HEK293 (cell line): ENCODE results near the gene STBD1.

ENCODE experiments used
- CTCF ChIA-PET: fragments of 350-600 bp; formaldehyde crosslinking; extraction: SDS; loops from one replicate; lab custom pipeline; 2021; ENCODE audit warnings: antibody characterized with exemption; lab: Yijun Ruan, JAX
- POLR2A ChIA-PET: fragments of 300-600 bp; formaldehyde crosslinking; extraction: SDS; loops from one replicate; lab custom pipeline; 2020; ENCODE audit warnings: antibody characterized with exemption, inconsistent platforms; lab: Yijun Ruan, JAX
- H3K27ac ChIP-seq: fragments of 200-500 bp; sonication (Bioruptor generic); 2 replicates; pipeline ENCODE4 v1.5.1; 2014; ENCODE audit warnings: low read depth, low read length, control low read depth, inconsistent platforms; ENCODE audit errors: extremely low read depth
- H3K36me3 ChIP-seq, 2 experiments: fragments of 200-500 bp in 1 of 2; sonication (Bioruptor generic) in 1 of 2; 1 replicate in 1 of 2; 2 replicates in 1 of 2; pipeline ENCODE4 v1.5.1; 2014 to 2017; ENCODE audit warnings: inconsistent platforms in 2 of 2, low read length in 2 of 2; ENCODE audit not compliant: control insufficient read depth in 2 of 2, insufficient read depth in 1 of 2
- H3K4me1 ChIP-seq: fragments of 200-500 bp; sonication (Bioruptor generic); 2 replicates; pipeline ENCODE4 v1.5.1; 2014; ENCODE audit warnings: mild to moderate bottlenecking, low read length, inconsistent platforms; ENCODE audit not compliant: control insufficient read depth, insufficient read depth
- H3K4me3 ChIP-seq: 2 replicates; pipeline ENCODE4 v1.5.1; 2011; ENCODE audit warnings: low read depth, mild to moderate bottlenecking, control low read depth, low read length, moderate library complexity
- H3K9me3 ChIP-seq: fragments of 200-500 bp; sonication (Bioruptor generic); 2 replicates; pipeline ENCODE4 v1.5.1; 2014; ENCODE audit warnings: low read depth, low read length, inconsistent platforms; ENCODE audit not compliant: control insufficient read depth, insufficient read depth
- SCRT1 ChIP-seq: fragments of 450-650 bp; formaldehyde crosslinking; IDR thresholded peaks from 2 replicates; pipeline ENCODE4 v1.5.1; 2016; ENCODE audit warnings: missing biosample characterization, missing genetic modification characterization, borderline replicate concordance
- SP2 ChIP-seq: fragments of 450-650 bp; formaldehyde crosslinking; IDR thresholded peaks from 2 replicates; pipeline ENCODE4 v1.5.1; 2016; ENCODE audit warnings: missing biosample characterization, missing genetic modification characterization
- YY2 ChIP-seq: fragments of 450-650 bp; formaldehyde crosslinking; IDR thresholded peaks from 2 replicates; pipeline ENCODE4 v1.5.1; 2016; ENCODE audit warnings: missing biosample characterization, missing genetic modification characterization
- ZBTB20 ChIP-seq: fragments of 450-650 bp; formaldehyde crosslinking; IDR thresholded peaks from 2 replicates; pipeline ENCODE4 v1.5.1; 2016; ENCODE audit warnings: missing biosample characterization, missing genetic modification characterization
- ZBTB48 ChIP-seq: fragments of 450-650 bp; formaldehyde crosslinking; IDR thresholded peaks from 2 replicates; pipeline ENCODE4 v1.5.1; 2016; ENCODE audit warnings: missing biosample characterization, missing genetic modification characterization
- ZNF10 ChIP-seq: fragments of 450-650 bp; formaldehyde crosslinking; IDR thresholded peaks from 2 replicates; pipeline ENCODE4 v1.5.1; 2017; ENCODE audit warnings: missing biosample characterization, missing genetic modification characterization
- ZNF114 ChIP-seq: fragments of 450-650 bp; formaldehyde crosslinking; IDR thresholded peaks from 2 replicates; pipeline ENCODE4 v1.5.0; 2017; ENCODE audit warnings: missing biosample characterization, missing genetic modification characterization
- ZNF2 ChIP-seq: fragments of 450-650 bp; formaldehyde crosslinking; IDR thresholded peaks from 2 replicates; pipeline ENCODE4 v1.5.1; 2016; ENCODE audit warnings: missing biosample characterization, missing genetic modification characterization
- ZNF248 ChIP-seq: fragments of 450-650 bp; formaldehyde crosslinking; IDR thresholded peaks from 2 replicates; pipeline ENCODE4 v1.5.1; 2017; ENCODE audit warnings: missing biosample characterization, missing genetic modification characterization
- ZNF266 ChIP-seq: fragments of 450-650 bp; formaldehyde crosslinking; IDR thresholded peaks from 2 replicates; pipeline ENCODE4 v1.5.1; 2016; ENCODE audit warnings: missing biosample characterization, missing genetic modification characterization, low read depth
- ZNF391 ChIP-seq: fragments of 450-650 bp; formaldehyde crosslinking; IDR thresholded peaks from 2 replicates; pipeline ENCODE4 v1.5.1; 2016; ENCODE audit warnings: low read depth, missing biosample characterization, missing genetic modification characterization, borderline replicate concordance
- ZNF530 ChIP-seq: fragments of 450-650 bp; formaldehyde crosslinking; IDR thresholded peaks from 2 replicates; pipeline ENCODE4 v1.5.1; 2016; ENCODE audit warnings: low read depth, missing biosample characterization, missing genetic modification characterization
- ZNF555 ChIP-seq: fragments of 450-650 bp; formaldehyde crosslinking; conservative IDR thresholded peaks from 2 replicates; pipeline ENCODE4 v1.5.1; 2017; ENCODE audit warnings: missing biosample characterization, mild to moderate bottlenecking, missing genetic modification characterization, inconsistent platforms
- ZNF560 ChIP-seq: fragments of 450-650 bp; formaldehyde crosslinking; IDR thresholded peaks from 2 replicates; pipeline ENCODE4 v1.5.1; 2017; ENCODE audit warnings: missing biosample characterization, missing genetic modification characterization, borderline replicate concordance
- ZNF629 ChIP-seq: fragments of 450-650 bp; formaldehyde crosslinking; IDR thresholded peaks from 2 replicates; pipeline ENCODE4 v1.5.1; 2017; ENCODE audit warnings: missing biosample characterization, missing genetic modification characterization
- ZNF664 ChIP-seq: fragments of 450-650 bp; formaldehyde crosslinking; IDR thresholded peaks from 2 replicates; pipeline ENCODE4 v1.5.1; 2016; ENCODE audit warnings: missing biosample characterization, missing genetic modification characterization
- TF ChIP-seq, protein P1 (sequence below): fragments of 450-650 bp; formaldehyde crosslinking; IDR thresholded peaks from 2 replicates; pipeline ENCODE4 v1.5.1; 2016; ENCODE audit warnings: missing biosample characterization, missing genetic modification characterization
- TF ChIP-seq, protein P2 (sequence below): fragments of 450-650 bp; formaldehyde crosslinking; IDR thresholded peaks from 2 replicates; pipeline ENCODE4 v1.5.1; 2016; ENCODE audit warnings: missing biosample characterization, missing genetic modification characterization
- TF ChIP-seq, protein P3 (sequence below): fragments of 450-650 bp; formaldehyde crosslinking; IDR thresholded peaks from 2 replicates; pipeline ENCODE4 v1.5.1; 2016; ENCODE audit warnings: missing biosample characterization, missing genetic modification characterization
- TF ChIP-seq, protein P4 (sequence below): fragments of 450-650 bp; formaldehyde crosslinking; IDR thresholded peaks from 2 replicates; pipeline ENCODE4 v1.5.1; 2016; ENCODE audit warnings: missing biosample characterization, missing genetic modification characterization, borderline replicate concordance
- TF ChIP-seq, protein P5 (sequence below): fragments of 450-650 bp; formaldehyde crosslinking; IDR thresholded peaks from 2 replicates; pipeline ENCODE4 v1.5.1; 2016; ENCODE audit warnings: missing biosample characterization, missing genetic modification characterization

Gene STBD1

DNA sequence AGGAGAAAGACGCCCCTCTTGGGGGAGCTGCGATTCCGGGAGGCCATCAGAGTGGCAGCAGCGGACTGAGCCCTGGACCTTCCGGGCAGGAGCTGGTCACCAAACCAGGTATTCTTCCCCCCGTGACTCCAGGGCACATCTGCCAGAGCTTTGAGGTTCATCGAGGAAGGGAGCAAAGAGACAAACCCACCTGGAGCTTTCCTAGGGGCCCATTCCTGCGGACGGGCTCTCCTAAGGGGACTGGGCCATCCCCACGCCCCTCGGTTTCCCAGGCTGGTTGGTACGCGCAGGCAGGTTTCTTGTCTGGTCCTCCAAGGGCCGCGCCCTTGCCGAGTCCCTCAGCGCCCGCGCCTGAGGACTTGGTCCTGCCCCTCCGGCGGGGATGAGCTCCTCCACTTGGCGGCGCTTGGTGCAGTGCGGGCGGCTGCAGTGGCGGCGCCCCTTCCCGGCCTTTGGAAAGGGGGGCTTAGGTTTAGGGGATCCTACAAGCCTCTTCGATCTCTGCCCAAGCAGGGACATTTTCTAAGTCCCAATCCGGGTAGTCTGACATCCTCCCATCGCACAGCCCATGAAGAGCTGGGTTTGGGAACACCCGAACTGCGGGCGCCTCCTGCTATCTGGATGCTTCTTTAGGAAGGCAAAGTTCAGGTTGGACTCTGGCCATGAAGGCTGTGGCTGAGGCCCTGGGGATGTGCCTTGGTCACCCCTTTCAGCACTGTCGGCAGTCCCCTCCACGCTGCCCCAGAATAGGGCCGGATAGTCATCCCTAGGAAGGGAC, 538 bp downstream of the STBD1 start:
- peak overlapping the region; percentile 66 for H3K4me3 ChIP-seq
- peaks cover 0 to 17% of the 10 kb centered on the region in 2 experiments; a peak in 1 of 3 replicates for H3K36me3 ChIP-seq
- peak overlapping the region; percentile 75; the same call in 1 of the 2 replicates for H3K27ac ChIP-seq
- ChIA-PET CTCF (interaction anchor here (0.6 to 4.1 kb wide), 11 partner anchors 9 to 420 kb away, joined by 3 to 28 read pairs (median 4); no protein-coding TSS in a partner anchor), POLR2A (interaction anchor here (1.0 to 1.3 kb wide), 3 partner anchors 34 to 851 kb away, joined by 3 read pairs; no protein-coding TSS in a partner anchor)
- no peaks in the 10 kb centered on the region for H3K9me3 ChIP-seq
- H3K4me1 ChIP-seq, result no peaks in the 10 kb centered on the region
- TF ChIP-seq ZNF248 (tag by site-specific recombination) (no peak), YY2 (tag by site-specific recombination) (no peak), ZNF10 (tag by site-specific recombination) (no peak), ZNF629 (tag by site-specific recombination) (no peak), ZBTB48 (peak; percentile 45), SCRT1 (tag by site-specific recombination) (no peak), ZNF555 (tag by site-specific recombination) (no peak), ZBTB20 (tag by site-specific recombination) (0 out of 2 replicates have a peak, but pooled peaks have one; percentile 6), ZNF114 (tag by site-specific recombination) (no peak), ZNF266 (tag by site-specific recombination) (no peak), ZNF391 (tag by site-specific recombination) (no peak), ZNF2 (tag by site-specific recombination) (0 out of 2 replicates have a peak, but pooled peaks have one; percentile 23), SP2 (no peak), ZNF530 (tag by site-specific recombination) (no peak), ZNF664 (no peak), ZNF560 (tag by site-specific recombination) (no peak)
- TF ChIP-seq, protein P1, sequence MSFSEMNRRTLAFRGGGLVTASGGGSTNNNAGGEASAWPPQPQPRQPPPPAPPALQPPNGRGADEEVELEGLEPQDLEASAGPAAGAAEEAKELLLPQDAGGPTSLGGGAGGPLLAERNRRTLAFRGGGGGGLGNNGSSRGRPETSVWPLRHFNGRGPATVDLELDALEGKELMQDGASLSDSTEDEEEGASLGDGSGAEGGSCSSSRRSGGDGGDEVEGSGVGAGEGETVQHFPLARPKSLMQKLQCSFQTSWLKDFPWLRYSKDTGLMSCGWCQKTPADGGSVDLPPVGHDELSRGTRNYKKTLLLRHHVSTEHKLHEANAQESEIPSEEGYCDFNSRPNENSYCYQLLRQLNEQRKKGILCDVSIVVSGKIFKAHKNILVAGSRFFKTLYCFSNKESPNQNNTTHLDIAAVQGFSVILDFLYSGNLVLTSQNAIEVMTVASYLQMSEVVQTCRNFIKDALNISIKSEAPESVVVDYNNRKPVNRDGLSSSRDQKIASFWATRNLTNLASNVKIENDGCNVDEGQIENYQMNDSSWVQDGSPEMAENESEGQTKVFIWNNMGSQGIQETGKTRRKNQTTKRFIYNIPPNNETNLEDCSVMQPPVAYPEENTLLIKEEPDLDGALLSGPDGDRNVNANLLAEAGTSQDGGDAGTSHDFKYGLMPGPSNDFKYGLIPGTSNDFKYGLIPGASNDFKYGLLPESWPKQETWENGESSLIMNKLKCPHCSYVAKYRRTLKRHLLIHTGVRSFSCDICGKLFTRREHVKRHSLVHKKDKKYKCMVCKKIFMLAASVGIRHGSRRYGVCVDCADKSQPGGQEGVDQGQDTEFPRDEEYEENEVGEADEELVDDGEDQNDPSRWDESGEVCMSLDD (tag by site-specific recombination), result no peak
- TF ChIP-seq, protein P2, sequence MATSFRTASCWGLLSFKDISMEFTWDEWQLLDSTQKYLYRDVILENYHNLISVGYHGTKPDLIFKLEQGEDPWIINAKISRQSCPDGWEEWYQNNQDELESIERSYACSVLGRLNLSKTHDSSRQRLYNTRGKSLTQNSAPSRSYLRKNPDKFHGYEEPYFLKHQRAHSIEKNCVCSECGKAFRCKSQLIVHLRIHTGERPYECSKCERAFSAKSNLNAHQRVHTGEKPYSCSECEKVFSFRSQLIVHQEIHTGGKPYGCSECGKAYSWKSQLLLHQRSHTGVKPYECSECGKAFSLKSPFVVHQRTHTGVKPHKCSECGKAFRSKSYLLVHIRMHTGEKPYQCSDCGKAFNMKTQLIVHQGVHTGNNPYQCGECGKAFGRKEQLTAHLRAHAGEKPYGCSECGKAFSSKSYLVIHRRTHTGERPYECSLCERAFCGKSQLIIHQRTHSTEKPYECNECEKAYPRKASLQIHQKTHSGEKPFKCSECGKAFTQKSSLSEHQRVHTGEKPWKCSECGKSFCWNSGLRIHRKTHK, result no peak
- TF ChIP-seq, protein P3, sequence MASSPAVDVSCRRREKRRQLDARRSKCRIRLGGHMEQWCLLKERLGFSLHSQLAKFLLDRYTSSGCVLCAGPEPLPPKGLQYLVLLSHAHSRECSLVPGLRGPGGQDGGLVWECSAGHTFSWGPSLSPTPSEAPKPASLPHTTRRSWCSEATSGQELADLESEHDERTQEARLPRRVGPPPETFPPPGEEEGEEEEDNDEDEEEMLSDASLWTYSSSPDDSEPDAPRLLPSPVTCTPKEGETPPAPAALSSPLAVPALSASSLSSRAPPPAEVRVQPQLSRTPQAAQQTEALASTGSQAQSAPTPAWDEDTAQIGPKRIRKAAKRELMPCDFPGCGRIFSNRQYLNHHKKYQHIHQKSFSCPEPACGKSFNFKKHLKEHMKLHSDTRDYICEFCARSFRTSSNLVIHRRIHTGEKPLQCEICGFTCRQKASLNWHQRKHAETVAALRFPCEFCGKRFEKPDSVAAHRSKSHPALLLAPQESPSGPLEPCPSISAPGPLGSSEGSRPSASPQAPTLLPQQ (tag by site-specific recombination), result no peak
- TF ChIP-seq, protein P4, sequence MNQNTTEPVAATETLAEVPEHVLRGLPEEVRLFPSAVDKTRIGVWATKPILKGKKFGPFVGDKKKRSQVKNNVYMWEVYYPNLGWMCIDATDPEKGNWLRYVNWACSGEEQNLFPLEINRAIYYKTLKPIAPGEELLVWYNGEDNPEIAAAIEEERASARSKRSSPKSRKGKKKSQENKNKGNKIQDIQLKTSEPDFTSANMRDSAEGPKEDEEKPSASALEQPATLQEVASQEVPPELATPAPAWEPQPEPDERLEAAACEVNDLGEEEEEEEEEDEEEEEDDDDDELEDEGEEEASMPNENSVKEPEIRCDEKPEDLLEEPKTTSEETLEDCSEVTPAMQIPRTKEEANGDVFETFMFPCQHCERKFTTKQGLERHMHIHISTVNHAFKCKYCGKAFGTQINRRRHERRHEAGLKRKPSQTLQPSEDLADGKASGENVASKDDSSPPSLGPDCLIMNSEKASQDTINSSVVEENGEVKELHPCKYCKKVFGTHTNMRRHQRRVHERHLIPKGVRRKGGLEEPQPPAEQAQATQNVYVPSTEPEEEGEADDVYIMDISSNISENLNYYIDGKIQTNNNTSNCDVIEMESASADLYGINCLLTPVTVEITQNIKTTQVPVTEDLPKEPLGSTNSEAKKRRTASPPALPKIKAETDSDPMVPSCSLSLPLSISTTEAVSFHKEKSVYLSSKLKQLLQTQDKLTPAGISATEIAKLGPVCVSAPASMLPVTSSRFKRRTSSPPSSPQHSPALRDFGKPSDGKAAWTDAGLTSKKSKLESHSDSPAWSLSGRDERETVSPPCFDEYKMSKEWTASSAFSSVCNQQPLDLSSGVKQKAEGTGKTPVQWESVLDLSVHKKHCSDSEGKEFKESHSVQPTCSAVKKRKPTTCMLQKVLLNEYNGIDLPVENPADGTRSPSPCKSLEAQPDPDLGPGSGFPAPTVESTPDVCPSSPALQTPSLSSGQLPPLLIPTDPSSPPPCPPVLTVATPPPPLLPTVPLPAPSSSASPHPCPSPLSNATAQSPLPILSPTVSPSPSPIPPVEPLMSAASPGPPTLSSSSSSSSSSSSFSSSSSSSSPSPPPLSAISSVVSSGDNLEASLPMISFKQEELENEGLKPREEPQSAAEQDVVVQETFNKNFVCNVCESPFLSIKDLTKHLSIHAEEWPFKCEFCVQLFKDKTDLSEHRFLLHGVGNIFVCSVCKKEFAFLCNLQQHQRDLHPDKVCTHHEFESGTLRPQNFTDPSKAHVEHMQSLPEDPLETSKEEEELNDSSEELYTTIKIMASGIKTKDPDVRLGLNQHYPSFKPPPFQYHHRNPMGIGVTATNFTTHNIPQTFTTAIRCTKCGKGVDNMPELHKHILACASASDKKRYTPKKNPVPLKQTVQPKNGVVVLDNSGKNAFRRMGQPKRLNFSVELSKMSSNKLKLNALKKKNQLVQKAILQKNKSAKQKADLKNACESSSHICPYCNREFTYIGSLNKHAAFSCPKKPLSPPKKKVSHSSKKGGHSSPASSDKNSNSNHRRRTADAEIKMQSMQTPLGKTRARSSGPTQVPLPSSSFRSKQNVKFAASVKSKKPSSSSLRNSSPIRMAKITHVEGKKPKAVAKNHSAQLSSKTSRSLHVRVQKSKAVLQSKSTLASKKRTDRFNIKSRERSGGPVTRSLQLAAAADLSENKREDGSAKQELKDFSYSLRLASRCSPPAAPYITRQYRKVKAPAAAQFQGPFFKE, result no peak
- TF ChIP-seq, protein P5, sequence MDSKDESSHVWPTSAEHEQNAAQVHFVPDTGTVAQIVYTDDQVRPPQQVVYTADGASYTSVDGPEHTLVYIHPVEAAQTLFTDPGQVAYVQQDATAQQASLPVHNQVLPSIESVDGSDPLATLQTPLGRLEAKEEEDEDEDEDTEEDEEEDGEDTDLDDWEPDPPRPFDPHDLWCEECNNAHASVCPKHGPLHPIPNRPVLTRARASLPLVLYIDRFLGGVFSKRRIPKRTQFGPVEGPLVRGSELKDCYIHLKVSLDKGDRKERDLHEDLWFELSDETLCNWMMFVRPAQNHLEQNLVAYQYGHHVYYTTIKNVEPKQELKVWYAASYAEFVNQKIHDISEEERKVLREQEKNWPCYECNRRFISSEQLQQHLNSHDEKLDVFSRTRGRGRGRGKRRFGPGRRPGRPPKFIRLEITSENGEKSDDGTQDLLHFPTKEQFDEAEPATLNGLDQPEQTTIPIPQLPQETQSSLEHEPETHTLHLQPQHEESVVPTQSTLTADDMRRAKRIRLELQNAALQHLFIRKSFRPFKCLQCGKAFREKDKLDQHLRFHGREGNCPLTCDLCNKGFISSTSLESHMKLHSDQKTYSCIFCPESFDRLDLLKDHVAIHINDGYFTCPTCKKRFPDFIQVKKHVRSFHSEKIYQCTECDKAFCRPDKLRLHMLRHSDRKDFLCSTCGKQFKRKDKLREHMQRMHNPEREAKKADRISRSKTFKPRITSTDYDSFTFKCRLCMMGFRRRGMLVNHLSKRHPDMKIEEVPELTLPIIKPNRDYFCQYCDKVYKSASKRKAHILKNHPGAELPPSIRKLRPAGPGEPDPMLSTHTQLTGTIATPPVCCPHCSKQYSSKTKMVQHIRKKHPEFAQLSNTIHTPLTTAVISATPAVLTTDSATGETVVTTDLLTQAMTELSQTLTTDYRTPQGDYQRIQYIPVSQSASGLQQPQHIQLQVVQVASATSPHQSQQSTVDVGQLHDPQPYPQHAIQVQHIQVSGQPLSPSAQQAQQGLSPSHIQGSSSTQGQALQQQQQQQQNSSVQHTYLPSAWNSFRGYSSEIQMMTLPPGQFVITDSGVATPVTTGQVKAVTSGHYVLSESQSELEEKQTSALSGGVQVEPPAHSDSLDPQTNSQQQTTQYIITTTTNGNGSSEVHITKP (tag by site-specific recombination), result peak; percentile 98
